K562 (cell line): ENCODE measurements around the gene ALK. TPM values are rescaled to one million over a fixed set of nuclear protein-coding genes. Genes with fewer than 3 reads are reported as not detected.

Source experiments
- ATAC-seq: fragments of 200-7000 bp; cut with Tn5 transposase; 3 replicates; pipeline ENCODE4 v1.9.1; 2020; ENCODE audit warnings: moderate library complexity
- BruUV-seq: library from RNA; stranded (reverse); fragments of 400-500 nt; replicated peaks from 2 replicates; lab custom pipeline; 2021; lab: Mats Ljungman, UMichigan
- CTCF ChIA-PET: fragments of 300-600 bp; formaldehyde crosslinking; extraction: SDS; loops from one replicate; lab custom pipeline; 2021; ENCODE audit warnings: low intra/inter-chr PET ratio; lab: Yijun Ruan, JAX
- POLR2A ChIA-PET: fragments of 300-600, 350-650 bp; sonication (Branson Sonifier 250); formaldehyde crosslinking; extraction: SDS; loops from one replicate; lab custom pipeline; 2021; ENCODE audit warnings: antibody characterized with exemption, inconsistent platforms; lab: Yijun Ruan, JAX
- DNase-seq, 4 experiments: peaks; one replicate each; pipeline versions ENCODE4 v3.0.0 to v3.0.0-alpha.2; 2011 to 2018; ENCODE audit warnings: low spot score in 3 of 4, mixed read lengths in 3 of 4; ENCODE audit errors: extremely low read depth in 1 of 4
- FAIRE-seq: peaks from 2 replicates; lab custom pipeline; 2011; peaks lifted over from hg19 to GRCh38; lab: Jason Lieb, UNC
- H2AFZ ChIP-seq: 2 replicates; pipeline ENCODE4 v1.6.0; 2011; ENCODE audit warnings: low read depth, low read length, control low read depth, inconsistent platforms
- H3K27ac ChIP-seq: fragments of 200-600 bp; 3 replicates; pipeline ENCODE4 v1.8.0; 2011; ENCODE audit warnings: low read depth, mild to moderate bottlenecking, control low read depth, inconsistent platforms, low read length, moderate library complexity, mixed read lengths; ENCODE audit errors: extremely low read depth
- H3K27me3 ChIP-seq, 2 experiments: fragments of 300-600 bp in 1 of 2; 2 replicates in 1 of 2; 3 replicates in 1 of 2; pipeline versions ENCODE4 v1.6.0 to v1.8.0; 2011; ENCODE audit warnings: inconsistent platforms in 2 of 2, low read length in 2 of 2, mild to moderate bottlenecking in 1 of 2, mixed read lengths in 1 of 2, moderate library complexity in 1 of 2; ENCODE audit not compliant: control insufficient read depth in 2 of 2, insufficient read depth in 2 of 2
- H3K36me3 ChIP-seq: fragments of 300-600 bp; 3 replicates; pipeline ENCODE4 v1.8.0; 2011; ENCODE audit warnings: mild to moderate bottlenecking, low read length, inconsistent platforms; ENCODE audit not compliant: control insufficient read depth, insufficient read depth
- H3K4me1 ChIP-seq, 2 experiments: fragments of 200-600 bp in 1 of 2; replicated peaks in 1 of 2; 2 replicates in 1 of 2; 3 replicates in 1 of 2; pipeline versions ENCODE4 v1.5.1 to v1.8.0; 2011; ENCODE audit warnings: inconsistent platforms in 2 of 2, low read length in 2 of 2, mild to moderate bottlenecking in 1 of 2, mixed read lengths in 1 of 2, moderate library complexity in 1 of 2; ENCODE audit not compliant: control insufficient read depth in 2 of 2, insufficient read depth in 2 of 2
- H3K4me2 ChIP-seq: 2 replicates; pipeline ENCODE4 v1.6.1; 2011; ENCODE audit warnings: low read length, control low read depth, inconsistent platforms, mixed read lengths; ENCODE audit not compliant: insufficient read depth
- H3K4me3 ChIP-seq: fragments of 200-600 bp; sonication (generic), shearing (Covaris generic); 2 replicates; pipeline ENCODE4 v1.5.1; 2016; ENCODE audit warnings: control low read depth, inconsistent platforms
- H3K79me2 ChIP-seq: fragments of 200-600 bp; 3 replicates; pipeline ENCODE4 v1.8.0; 2011; ENCODE audit warnings: low read length, inconsistent platforms; ENCODE audit not compliant: control insufficient read depth, insufficient read depth
- H3K9ac ChIP-seq, 2 experiments: 2 replicates each; pipeline versions ENCODE4 v1.6.0 to v1.6.1; 2011; ENCODE audit warnings: low read depth in 2 of 2, low read length in 2 of 2, control low read depth in 1 of 2, inconsistent platforms in 1 of 2, mild to moderate bottlenecking in 1 of 2, mixed read lengths in 1 of 2; ENCODE audit not compliant: insufficient read depth in 1 of 2
- H3K9me1 ChIP-seq: one replicate; pipeline ENCODE4 v1.6.0; 2011; ENCODE audit warnings: inconsistent platforms, mild to moderate bottlenecking, low read length, moderate library complexity; ENCODE audit not compliant: control insufficient read depth, insufficient read depth
- H3K9me3 ChIP-seq: replicated peaks from 2 replicates; pipeline ENCODE4 v1.5.1; 2011; ENCODE audit warnings: low read depth, low read length, inconsistent platforms; ENCODE audit not compliant: control insufficient read depth, insufficient read depth
- H4K20me1 ChIP-seq: replicated peaks from 2 replicates; pipeline ENCODE4 v1.6.1; 2011; ENCODE audit warnings: low read length, inconsistent platforms, mixed read lengths; ENCODE audit not compliant: control insufficient read depth, insufficient read depth
- NCOA4 ChIP-seq: fragments of 450-650 bp; IDR thresholded peaks from 2 replicates; pipeline ENCODE4 v1.6.1; 2018; ENCODE audit warnings: mild to moderate bottlenecking; ENCODE audit not compliant: partially characterized antibody
- PCBP2 ChIP-seq: fragments of 200-400 bp; formaldehyde crosslinking; IDR thresholded peaks from 2 replicates; pipeline ENCODE4 v1.6.1; 2018; ENCODE audit warnings: low read length, low read depth, mild to moderate bottlenecking, moderate library complexity; ENCODE audit not compliant: poor library complexity, severe bottlenecking
- SIRT6 ChIP-seq: IDR thresholded peaks from one replicate; pipeline ENCODE4 v1.6.1; 2012; ENCODE audit warnings: low read depth, mild to moderate bottlenecking, control low read depth, inconsistent platforms, low read length, moderate library complexity
- SMARCA4 ChIP-seq: fragments of 450-650 bp; IDR thresholded peaks from 2 replicates; pipeline ENCODE4 v1.6.1; 2016
- SMARCA5 ChIP-seq: fragments of 450-650 bp; IDR thresholded peaks from 2 replicates; pipeline ENCODE4 v1.6.1; 2016
- WGBS: fragments of 100-300 bp; shearing (Covaris generic); methylation state at CpG from one replicate; pipeline ENCODE4 v1.1.6; 2016; ENCODE audit warnings: low coverage, mixed read lengths; ENCODE audit not compliant: insufficient coverage; ENCODE audit errors: missing lambda C conversion rate; 5-methylcytosine and 5-hydroxymethylcytosine counted together
- in situ Hi-C: fragments of 300-500 bp; cut with MboI; formaldehyde crosslinking; loops from 4 replicates; pipeline ENCODE4 v1.15.0; 2018; ENCODE audit warnings: inconsistent platforms, mixed read lengths
- intact Hi-C: fragments of 100-400 bp; cut with micrococcal nuclease; formaldehyde crosslinking; loops from 2 replicates; pipeline ENCODE4 v1.14.2; 2022
- polyA plus RNA-seq, 8 experiments: library from polyadenylated mRNA; depleted of rRNA in 4 of 8; stranded (reverse) in 5 of 8; unstranded in 3 of 8; fragments of >200 nt; fragmentation: Nextera tagmentation in 2 of 8; fragmentation: Illumina TruSeq in 1 of 8; extraction: Ambion mirVana in 2 of 8; extraction: Trizol in 1 of 8; gene quantifications; 2 replicates each; pipeline versions ENCODE4 v1.2.1 to v1.2.3, GENCODE V29; 2011 to 2014; ENCODE audit warnings: inconsistent platforms in 1 of 8, missing spikeins in 1 of 8
- total RNA-seq, 7 experiments: library from RNA; depleted of rRNA in 6 of 7; stranded (reverse); fragments of >200 nt in 6 of 7; fragmentation: Illumina TruSeq in 2 of 7; extraction: Trizol in 2 of 7; gene quantifications; 2 replicates each; pipeline versions ENCODE4 v1.2.1 to v1.2.3, GENCODE V29; 2011 to 2021; ENCODE audit warnings: low replicate concordance in 1 of 7

The ALK gene
- total and polyA plus RNA-seq, 9 of the 15 experiments (the other 6 are each of a cell fraction or from before 2014, with no cell fraction given) = not detected

DNA sequence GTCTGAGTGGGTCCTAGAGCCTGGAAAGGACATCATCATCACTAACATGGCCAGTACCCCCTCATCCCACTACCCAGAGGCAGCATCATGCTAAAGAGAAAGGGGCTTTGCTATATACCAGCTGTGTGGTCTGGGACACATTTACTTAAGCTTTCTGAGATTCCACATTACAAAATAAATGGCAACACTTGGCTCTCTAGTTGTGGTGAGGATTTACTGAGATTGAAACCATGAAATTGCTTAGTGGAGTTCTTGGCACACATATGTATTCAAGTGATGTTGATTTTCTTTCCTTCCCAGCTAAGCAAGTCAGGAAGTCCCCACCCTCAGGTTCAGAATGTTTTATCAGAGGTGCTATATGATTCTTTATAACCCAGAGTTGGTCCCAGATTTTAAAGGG is 444.2 kb downstream of the ALK start:
- ATAC-seq (no peak), FAIRE-seq (no peak), DNase-seq (no peak)
- Histone ChIP-seq H3K36me3 (no peaks in the 10 kb centered on the region), H3K27ac (no peak overlapping the region), H3K4me1 (no peaks in the 10 kb centered on the region; a peak in 1 of 5 replicates), H3K4me2 (no peak overlapping the region), H4K20me1 (no peaks in the 10 kb centered on the region; the same call in 1 of the 2 replicates), H3K9me3 (no peaks in the 10 kb centered on the region), H3K4me3 (no peak overlapping the region), H3K9me1 (no peaks in the 10 kb centered on the region), H3K9ac (no peak overlapping the region), H2AFZ (no peak overlapping the region), H3K27me3 (peaks cover 0 to 28% of the 10 kb centered on the region in 2 experiments; a peak in 2 of 5 replicates), H3K79me2 (no peaks in the 10 kb centered on the region)
- ChIA-PET CTCF (no interaction called here), POLR2A (interaction anchor here (1.0 kb wide), 1 partner anchor 67 kb away, joined by 3 read pairs; no protein-coding TSS in a partner anchor)
- no peak for TF ChIP-seq SMARCA4
- intact Hi-C loops = no loop called here
- BruUV-seq = no TSS peak
- in situ Hi-C loops = no loop called here

DNA sequence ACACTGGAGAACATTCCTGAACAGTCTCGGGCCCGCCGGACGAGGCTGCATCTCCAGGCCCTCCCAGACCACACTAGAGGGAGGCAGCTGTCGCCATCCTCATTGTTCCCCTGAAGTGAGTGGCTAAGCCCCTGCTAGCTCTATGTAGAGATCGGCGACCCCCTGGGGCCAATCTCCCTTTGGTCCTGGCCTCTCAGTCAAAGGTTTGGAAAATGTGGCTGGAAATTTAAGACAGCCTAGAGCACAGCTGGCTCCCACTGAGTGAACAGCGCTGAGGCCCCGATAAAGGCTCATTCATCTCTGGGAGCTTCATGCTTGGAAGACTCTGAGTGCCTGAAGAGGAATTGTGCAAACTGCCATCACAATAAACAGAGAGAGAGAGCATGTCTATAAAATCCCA is 445.9 kb downstream of the ALK start:
- intact Hi-C loops (no loop called here), in situ Hi-C loops (no loop called here)
- Histone ChIP-seq H3K9me3 (no peaks in the 10 kb centered on the region), H3K36me3 (no peaks in the 10 kb centered on the region), H3K79me2 (no peaks in the 10 kb centered on the region), H3K27ac (no peak overlapping the region), H3K4me3 (no peak overlapping the region), H4K20me1 (no peaks in the 10 kb centered on the region; the same call in 1 of the 2 replicates), H2AFZ (no peak overlapping the region), H3K9ac (no peak overlapping the region), H3K4me2 (no peak overlapping the region), H3K9me1 (no peaks in the 10 kb centered on the region), H3K4me1 (no peaks in the 10 kb centered on the region), H3K27me3 (peaks cover 0 to 28% of the 10 kb centered on the region in 2 experiments; a peak in 2 of 5 replicates)
- ChIA-PET POLR2A (no interaction called here), CTCF (no interaction called here)
- ATAC-seq = no peak
- FAIRE-seq = no peak
- no peak for TF ChIP-seq PCBP2
- no peak for TF ChIP-seq NCOA4
- no peak for TF ChIP-seq SIRT6
- no peak for TF ChIP-seq SMARCA5
- DNase-seq = no peak
- no TSS peak for BruUV-seq
- 0% methylated on average over 8 of the region's 9 CpGs for WGBS
